HG03064 (cell line): ENCODE measurements around the gene FRS2.
A peak's percentile ranks its signal among the peaks of the same experiment; 100 is the strongest.
"Not testable (repeated sequence)": the region's sequence is repeated elsewhere in the genome, so short reads cannot be mapped to it uniquely, and the experiment has no call there.

ENCODE experiments used
- ATAC-seq: cut with Tn5 transposase; IDR thresholded peaks from one replicate; pipeline ENCODE4 v1.9.1; 2021; ENCODE audit warnings: low read depth; ENCODE audit not compliant: unreplicated experiment

FRS2 gene, protein sequence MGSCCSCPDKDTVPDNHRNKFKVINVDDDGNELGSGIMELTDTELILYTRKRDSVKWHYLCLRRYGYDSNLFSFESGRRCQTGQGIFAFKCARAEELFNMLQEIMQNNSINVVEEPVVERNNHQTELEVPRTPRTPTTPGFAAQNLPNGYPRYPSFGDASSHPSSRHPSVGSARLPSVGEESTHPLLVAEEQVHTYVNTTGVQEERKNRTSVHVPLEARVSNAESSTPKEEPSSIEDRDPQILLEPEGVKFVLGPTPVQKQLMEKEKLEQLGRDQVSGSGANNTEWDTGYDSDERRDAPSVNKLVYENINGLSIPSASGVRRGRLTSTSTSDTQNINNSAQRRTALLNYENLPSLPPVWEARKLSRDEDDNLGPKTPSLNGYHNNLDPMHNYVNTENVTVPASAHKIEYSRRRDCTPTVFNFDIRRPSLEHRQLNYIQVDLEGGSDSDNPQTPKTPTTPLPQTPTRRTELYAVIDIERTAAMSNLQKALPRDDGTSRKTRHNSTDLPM

GRCh38 chr12:69470189-69471075 is at the start of gene FRS2:
Gene FRS2 (plus strand): TSS chr12:69470388. CDS start chr12:69569031, 98,643 bp downstream.
- peak; percentile 93 for ATAC-seq

DNA sequence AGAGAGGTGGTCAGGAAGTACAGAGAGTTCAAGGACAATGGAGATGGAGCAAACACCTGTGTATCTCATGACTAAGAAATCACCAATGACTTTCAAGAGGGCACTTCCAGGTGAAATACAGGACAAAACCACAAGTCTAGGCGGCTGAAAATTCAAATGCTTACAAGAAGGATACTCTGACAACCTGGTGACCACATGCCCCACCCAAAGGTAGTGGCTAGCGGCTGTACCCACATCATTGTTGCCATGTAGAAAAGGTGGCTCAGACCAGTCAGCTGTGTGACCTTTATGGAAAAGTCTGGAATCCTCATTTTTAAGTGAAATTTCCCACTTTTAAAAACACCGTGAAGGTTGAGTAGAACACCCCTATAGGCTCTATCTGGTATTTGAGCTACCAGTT is 48.6 kb upstream of the FRS2 start:
- no peak for ATAC-seq

GRCh38 chr12:69423037-69423905 is 46.9 kb upstream of the FRS2 start:
- no peak for ATAC-seq

DNA sequence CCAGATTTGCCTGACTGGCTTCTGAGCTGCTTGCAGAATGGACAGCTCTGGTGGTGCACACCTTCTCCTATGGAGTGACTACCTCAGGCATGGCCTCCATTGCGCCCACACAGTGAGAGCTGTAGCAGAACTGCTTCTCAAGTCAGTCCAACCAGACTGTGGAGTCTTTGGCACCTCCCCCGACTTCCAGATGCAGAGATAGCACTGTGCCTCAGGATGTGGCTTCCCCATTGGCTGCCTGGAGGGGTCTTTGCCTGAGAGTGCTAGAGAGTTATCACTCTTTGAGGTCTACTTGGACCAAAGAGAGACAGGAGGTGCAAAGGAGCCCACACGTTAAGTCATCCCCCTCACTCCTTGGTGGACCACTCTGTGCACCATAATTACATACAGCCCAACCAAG is 44.8 kb upstream of the FRS2 start:
- no peak for ATAC-seq

- no peak for ATAC-seq
Measured at GRCh38 chr12:69428351-69429073, 41.7 kb upstream of the FRS2 start.

DNA sequence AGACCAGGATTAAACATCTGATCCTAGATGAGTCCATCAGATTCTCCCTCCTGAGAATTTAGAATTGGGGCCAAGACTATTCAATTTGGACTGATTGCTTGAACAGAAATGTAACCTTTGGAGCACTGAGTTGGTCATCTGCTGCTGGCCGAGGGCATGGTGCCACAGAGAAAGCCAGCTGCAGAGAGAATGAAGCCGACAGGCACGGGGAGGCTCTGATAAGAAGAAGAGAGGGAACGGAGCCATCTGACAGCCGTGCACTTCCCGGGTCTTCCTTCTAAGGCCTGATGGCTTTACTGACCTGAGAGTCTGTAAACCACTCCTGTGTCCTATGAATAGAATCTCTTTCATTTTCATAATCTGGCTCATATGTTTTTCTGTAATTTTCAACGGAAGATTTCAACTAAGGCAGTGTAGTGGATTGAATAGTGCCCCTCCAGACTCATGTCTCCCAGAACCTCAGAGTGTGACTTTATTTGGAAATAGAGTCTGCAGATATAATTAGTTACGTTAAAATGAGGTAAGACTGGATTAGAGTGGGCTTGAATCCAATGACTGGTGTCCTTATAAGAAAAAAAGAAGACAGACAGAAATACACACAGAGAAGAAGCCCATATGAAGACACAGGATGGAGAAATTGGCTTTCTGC is 39.1 kb upstream of the FRS2 start:
- ATAC-seq = no peak

DNA sequence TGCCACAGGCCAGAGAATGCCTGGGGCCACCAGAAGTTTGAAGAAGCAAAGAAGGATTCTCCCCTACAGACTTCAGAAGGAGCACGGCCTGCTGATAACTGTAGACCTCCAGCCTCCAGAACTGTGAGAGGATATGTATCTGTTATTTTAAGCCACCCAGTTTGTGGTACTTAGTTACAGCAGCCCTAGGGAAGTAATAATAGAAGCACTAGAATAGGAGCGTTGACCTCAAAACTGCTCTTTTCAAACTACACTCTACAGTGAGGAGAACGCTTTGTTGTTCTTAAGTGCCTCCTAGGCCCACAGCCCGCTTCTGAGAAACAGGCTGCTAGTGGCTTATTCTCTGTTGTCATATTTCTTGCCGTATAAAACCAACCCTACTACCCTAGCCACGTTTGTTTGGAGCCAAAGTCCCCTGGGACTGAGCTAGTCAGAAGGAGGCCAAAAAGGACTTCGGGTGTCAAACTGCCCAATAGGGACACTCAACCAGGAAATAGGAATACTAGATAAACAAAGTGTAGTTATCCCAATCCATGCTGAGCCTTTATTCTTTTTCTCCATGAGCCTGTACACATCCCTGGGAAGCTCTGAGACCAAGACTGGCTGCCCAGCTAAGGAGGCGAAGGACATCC is 38.5 kb upstream of the FRS2 start:
- no peak for ATAC-seq

- ATAC-seq = no peak
Measured at GRCh38 chr12:69433653-69434052, 36.5 kb upstream of the FRS2 start.

- ATAC-seq = no peak
Measured at GRCh38 chr12:69435644-69436043, 34.5 kb upstream of the FRS2 start.

DNA sequence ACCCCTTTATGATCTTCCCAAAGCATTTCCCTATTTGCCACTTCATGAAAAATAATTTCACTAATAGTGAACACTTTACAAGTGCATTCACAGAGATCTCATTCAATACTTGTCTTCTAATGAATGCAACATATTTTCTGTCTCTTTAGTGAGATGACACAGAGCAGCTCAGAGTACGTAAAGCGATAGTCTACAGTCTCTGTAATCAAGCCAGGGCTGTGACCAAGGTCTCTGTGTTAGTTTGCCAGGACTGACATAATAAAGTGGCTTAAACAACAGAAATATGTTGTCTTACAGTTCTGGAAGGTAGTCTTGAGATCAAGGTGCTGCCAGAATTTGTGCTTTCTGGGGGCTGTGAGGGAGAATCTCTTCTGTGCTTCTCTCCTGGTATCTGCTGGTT is 33.1 kb upstream of the FRS2 start:
- no peak for ATAC-seq

GRCh38 chr12:69438539-69438938 is 31.6 kb upstream of the FRS2 start:
- no peak for ATAC-seq

DNA sequence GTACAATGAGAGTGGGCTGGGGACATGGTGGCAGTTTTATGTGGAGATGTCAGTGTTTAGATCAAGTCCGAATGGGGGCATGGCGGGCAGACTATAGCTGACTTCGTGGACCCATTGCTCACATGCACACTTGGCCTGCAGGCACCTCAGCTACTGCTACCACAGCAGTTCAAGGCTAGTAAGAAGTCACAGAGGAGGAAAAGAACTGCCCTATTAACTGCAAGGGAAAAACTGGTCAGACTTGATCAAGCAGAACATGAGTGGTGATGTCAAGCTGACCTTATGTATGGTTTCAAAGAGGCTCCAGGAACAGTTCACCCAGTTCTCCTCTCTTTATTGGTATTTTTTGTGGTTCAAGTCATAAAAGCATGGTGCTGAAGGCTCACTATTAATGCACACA is 30.2 kb upstream of the FRS2 start:
- no peak for ATAC-seq

DNA sequence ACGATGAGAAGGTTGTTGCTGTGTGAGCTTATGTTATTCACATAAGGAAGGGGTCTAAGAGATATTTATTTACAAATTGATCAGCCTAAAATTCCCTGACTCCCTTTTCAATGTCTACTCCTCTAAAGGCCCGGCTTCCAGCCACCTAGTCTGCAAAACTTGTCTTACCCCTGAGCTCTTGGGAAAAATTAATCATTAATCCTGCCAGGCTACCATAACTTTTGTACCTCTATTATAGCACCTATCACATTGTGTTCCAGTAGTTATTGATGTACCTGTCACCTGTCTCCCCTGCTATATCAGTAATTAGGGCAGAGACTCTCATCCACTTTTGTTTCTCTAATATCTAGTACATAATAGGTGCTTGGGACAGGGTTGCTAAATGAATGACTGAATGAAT is 29.3 kb upstream of the FRS2 start:
- ATAC-seq = no peak

DNA sequence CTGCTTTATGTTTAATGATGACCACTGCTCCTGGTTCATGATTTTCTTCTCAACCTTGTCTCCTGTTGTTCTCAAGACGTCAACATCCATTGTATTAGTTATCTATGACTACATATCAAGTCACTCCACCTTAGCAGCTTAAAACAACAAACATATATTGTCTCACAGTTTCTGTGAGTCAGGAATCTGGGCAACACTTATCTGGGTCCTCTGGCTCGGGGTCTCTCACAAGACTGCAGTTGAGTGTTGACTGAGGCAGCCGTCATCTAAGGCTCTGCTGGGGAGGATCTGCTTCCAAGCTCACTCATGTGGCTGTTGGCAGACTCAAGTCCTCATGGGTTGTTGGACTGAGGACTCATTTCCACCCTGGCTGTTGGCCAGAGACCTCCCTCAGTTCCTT is 27.3 kb upstream of the FRS2 start:
- no peak for ATAC-seq

DNA sequence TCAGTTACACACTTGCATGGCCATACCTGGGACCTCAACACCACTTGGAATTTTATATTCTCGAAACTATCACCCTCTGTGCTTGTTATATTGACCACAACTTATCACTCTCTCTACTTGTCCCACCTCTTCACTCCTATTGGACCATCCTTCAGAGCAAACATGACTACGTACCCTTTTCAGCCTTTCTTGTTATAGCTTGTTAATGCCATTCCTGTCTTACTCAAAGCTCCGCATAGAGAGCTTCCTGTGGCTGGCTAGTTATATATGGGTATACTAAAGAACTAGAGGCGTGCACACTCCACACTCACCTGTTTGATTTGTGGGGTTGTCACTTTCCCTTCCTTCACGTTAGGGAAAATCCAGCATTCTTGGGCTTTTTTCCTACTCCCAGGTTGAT is 26.3 kb upstream of the FRS2 start:
- ATAC-seq = no peak

DNA sequence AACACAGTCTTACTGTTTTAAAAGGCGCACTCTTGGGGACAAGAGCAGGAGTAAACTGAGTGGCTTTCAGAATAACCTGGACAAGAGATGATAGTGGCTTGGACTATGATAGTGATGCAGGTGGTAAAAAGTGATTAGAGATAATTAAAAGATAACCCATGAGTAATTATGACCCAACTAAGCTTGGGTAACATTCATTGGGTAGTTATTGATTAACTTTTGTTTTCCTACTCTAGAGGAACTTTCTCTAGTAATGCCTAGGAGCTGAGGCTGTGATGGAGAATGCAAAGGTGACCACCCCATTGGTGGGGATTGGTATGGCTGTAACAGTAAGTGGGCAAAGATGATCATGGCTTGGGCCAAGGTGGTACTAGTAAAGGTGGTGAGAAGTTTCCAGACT is 22.3 kb upstream of the FRS2 start:
- ATAC-seq = no peak

DNA sequence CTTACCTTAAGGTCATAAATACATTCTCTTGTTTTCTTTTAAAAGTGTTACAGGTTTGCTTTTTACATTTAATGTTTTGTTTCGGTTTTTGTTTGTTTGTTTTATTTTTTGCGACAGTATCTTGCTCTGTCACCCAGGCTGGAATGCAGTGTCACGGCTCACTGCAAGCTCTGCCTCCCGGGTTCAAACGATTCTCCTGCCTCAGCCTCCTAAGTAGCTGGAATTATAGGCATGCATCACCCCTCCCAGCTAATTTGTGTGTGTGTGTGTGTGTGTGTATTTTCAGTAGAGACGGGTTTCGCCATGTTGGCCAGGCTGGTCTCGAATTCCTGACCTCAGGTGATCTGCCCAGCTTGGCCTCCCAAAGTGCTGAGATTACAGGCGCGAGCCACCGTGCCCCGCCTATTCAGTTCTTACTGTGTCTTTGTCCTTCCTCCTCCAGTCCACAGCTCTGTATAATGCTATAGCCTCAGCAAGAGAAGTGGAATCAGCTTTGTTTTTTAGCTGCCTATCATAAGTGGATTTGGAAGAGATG is 17.5 kb upstream of the FRS2 start:
- ATAC-seq = not testable (repeated sequence)

DNA sequence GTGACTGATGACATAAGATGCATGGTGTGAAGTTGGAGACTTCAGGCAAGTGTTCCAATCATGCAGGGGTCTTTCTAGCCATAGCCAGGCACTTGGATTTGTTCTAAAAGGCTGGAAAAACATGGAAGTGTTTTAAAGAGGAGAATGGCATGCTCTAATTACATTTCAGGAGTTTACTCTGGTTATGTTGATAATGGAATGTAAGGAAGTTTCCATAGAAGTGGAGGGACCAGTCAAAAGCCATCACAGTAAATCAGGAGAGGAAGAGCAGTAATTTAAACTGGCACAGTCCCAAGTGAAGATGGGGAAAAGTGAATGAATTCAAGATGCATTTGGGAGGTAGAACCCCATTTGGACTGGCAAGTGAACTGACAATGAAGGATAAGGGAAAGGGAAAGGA is 13.9 kb upstream of the FRS2 start:
- ATAC-seq = no peak

GRCh38 chr12:69457433-69457832 is 12.8 kb upstream of the FRS2 start:
- ATAC-seq = no peak
